ENCODE data around the gene LCORL.
"Not testable (repeated sequence)": the region's sequence is repeated elsewhere in the genome, so short reads cannot be mapped to it uniquely, and the experiment has no call there.

LCORL gene

GRCh38 chr4:18012134-18012806 lies 9.3 kb downstream of the LCORL start:
- Histone ChIP-seq H2AFZ (ENCODE audit: low read length) (no peak overlapping the region), H4K8ac (ENCODE audit: low read depth, low read length) (no peak overlapping the region), H2BK15ac (ENCODE audit: low read length) (no peak overlapping the region), H3K27ac (replicated peaks; ENCODE audit: low read length) (no peak overlapping the region), H3K14ac (ENCODE audit: low read length) (no peak overlapping the region), H3K27me3 (ENCODE audit: control insufficient read depth in 3 of 3, insufficient read depth in 3 of 3, low read depth in 1 of 3, low read length in 3 of 3) (no peaks in the 10 kb centered on the region), H2AK5ac (ENCODE audit: low read depth, low read length) (no peak overlapping the region), H2BK12ac (ENCODE audit: low read length) (no peak overlapping the region), H3K79me1 (ENCODE audit: low read depth, low read length) (peaks cover 4% of the 10 kb centered on the region), H3K36me3 (replicated peaks in 1 of 2; ENCODE audit: control insufficient read depth in 2 of 2, insufficient read depth in 2 of 2, low read length in 2 of 2) (peaks cover 0 to 31% of the 10 kb centered on the region in 2 donors), H3K4me2 (ENCODE audit: insufficient read depth, low read length, poor library complexity, severe bottlenecking) (no peak overlapping the region), H2BK120ac (ENCODE audit: low read depth, low read length) (no peak overlapping the region), H3K4ac (ENCODE audit: low read length) (no peak overlapping the region), H3K23ac (ENCODE audit: low read depth, low read length, poor library complexity) (no peak overlapping the region), H3K9me3 (replicated peaks in 1 of 2; ENCODE audit: control insufficient read depth in 2 of 2, insufficient read depth in 1 of 2, low read depth in 1 of 2, low read length in 2 of 2) (peaks cover 0 to 16% of the 10 kb centered on the region in 2 donors), H3K4me1 (ENCODE audit: control insufficient read depth in 2 of 2, insufficient read depth in 1 of 2, low read depth in 1 of 2, low read length in 2 of 2) (peaks cover 0 to 2% of the 10 kb centered on the region in 2 donors), H4K91ac (ENCODE audit: low read depth, low read length, poor library complexity) (no peak overlapping the region), H3K18ac (ENCODE audit: low read length) (no peak overlapping the region), H3K4me3 (ENCODE audit: low read length in 2 of 2) (no peak overlapping the region), H3K9ac (ENCODE audit: low read depth, low read length, poor library complexity) (no peak overlapping the region), H2BK5ac (ENCODE audit: low read length) (no peak overlapping the region)
- WGBS, 2 donors (ENCODE audit: extremely low coverage in 2 of 2, insufficient read length in 2 of 2, insufficient replicate concordance in 1 of 2) = no CpG with 5 or more reads among the region's 3 CpGs
- no peak for DNase-seq (ENCODE audit: low spot score)

GRCh38 chr4:18007625-18008024 lies 13.9 kb downstream of the LCORL start:
- Histone ChIP-seq H3K4me1 (ENCODE audit: control insufficient read depth in 2 of 2, insufficient read depth in 1 of 2, low read depth in 1 of 2, low read length in 2 of 2) (peaks cover 0 to 2% of the 10 kb centered on the region in 2 donors), H4K91ac (ENCODE audit: low read depth, low read length, poor library complexity) (no peak overlapping the region), H3K18ac (ENCODE audit: low read length) (no peak overlapping the region)

GRCh38 chr4:18006432-18006831 lies 15.1 kb downstream of the LCORL start:
- H4K8ac ChIP-seq (ENCODE audit: low read depth, low read length); H2BK5ac ChIP-seq (ENCODE audit: low read length); DNase-seq (ENCODE audit: low spot score); H3K4ac ChIP-seq (ENCODE audit: low read length); H3K18ac ChIP-seq (ENCODE audit: low read length); H3K23ac ChIP-seq (ENCODE audit: low read depth, low read length, poor library complexity); H3K4me1 ChIP-seq (ENCODE audit: control insufficient read depth in 2 of 2, insufficient read depth in 1 of 2, low read depth in 1 of 2, low read length in 2 of 2); H2BK120ac ChIP-seq (ENCODE audit: low read depth, low read length); H3K27ac ChIP-seq (replicated peaks; ENCODE audit: low read length); H3K79me1 ChIP-seq (ENCODE audit: low read depth, low read length); H2AFZ ChIP-seq (ENCODE audit: low read length); H2AK5ac ChIP-seq (ENCODE audit: low read depth, low read length); H3K27me3 ChIP-seq (ENCODE audit: control insufficient read depth in 3 of 3, insufficient read depth in 3 of 3, low read depth in 1 of 3, low read length in 3 of 3); H2BK12ac ChIP-seq (ENCODE audit: low read length); H3K4me3 ChIP-seq (ENCODE audit: low read length in 2 of 2); H3K4me2 ChIP-seq (ENCODE audit: insufficient read depth, low read length, poor library complexity, severe bottlenecking); H2BK15ac ChIP-seq (ENCODE audit: low read length); H3K9ac ChIP-seq (ENCODE audit: low read depth, low read length, poor library complexity); H4K91ac ChIP-seq (ENCODE audit: low read depth, low read length, poor library complexity); H3K14ac ChIP-seq (ENCODE audit: low read length): not testable (repeated sequence)
- WGBS, 2 donors (ENCODE audit: extremely low coverage in 2 of 2, insufficient read length in 2 of 2, insufficient replicate concordance in 1 of 2) = no CpG with 5 or more reads among the region's 1 CpG
- peaks cover 4 to 45% of the 10 kb centered on the region in 2 donors for H3K36me3 ChIP-seq (replicated peaks in 1 of 2; ENCODE audit: control insufficient read depth in 2 of 2, insufficient read depth in 2 of 2, low read length in 2 of 2)
- H3K9me3 ChIP-seq (replicated peaks in 1 of 2; ENCODE audit: control insufficient read depth in 2 of 2, insufficient read depth in 1 of 2, low read depth in 1 of 2, low read length in 2 of 2) = peaks cover 2 to 47% of the 10 kb centered on the region in 2 donors

More at GRCh38 chr4:18007625-18008024, 13.9 kb downstream of the LCORL start:
- H3K27ac ChIP-seq (replicated peaks; ENCODE audit: low read length) = no peak overlapping the region
- H2AK5ac ChIP-seq (ENCODE audit: low read depth, low read length) = no peak overlapping the region
- no peak overlapping the region for H2BK12ac ChIP-seq (ENCODE audit: low read length)
- H2AFZ ChIP-seq (ENCODE audit: low read length) = no peak overlapping the region
- DNase-seq (ENCODE audit: low spot score) = no peak
- no peak overlapping the region for H2BK5ac ChIP-seq (ENCODE audit: low read length)
- H3K4ac ChIP-seq (ENCODE audit: low read length) = no peak overlapping the region
- peaks cover 4 to 45% of the 10 kb centered on the region in 2 donors for H3K36me3 ChIP-seq (replicated peaks in 1 of 2; ENCODE audit: control insufficient read depth in 2 of 2, insufficient read depth in 2 of 2, low read length in 2 of 2)
- peaks cover 8% of the 10 kb centered on the region for H3K79me1 ChIP-seq (ENCODE audit: low read depth, low read length)
- no peaks in the 10 kb centered on the region for H3K27me3 ChIP-seq (ENCODE audit: control insufficient read depth in 3 of 3, insufficient read depth in 3 of 3, low read depth in 1 of 3, low read length in 3 of 3)
- H2BK120ac ChIP-seq (ENCODE audit: low read depth, low read length) = no peak overlapping the region
- H3K14ac ChIP-seq (ENCODE audit: low read length) = no peak overlapping the region
- H3K4me2 ChIP-seq (ENCODE audit: insufficient read depth, low read length, poor library complexity, severe bottlenecking) = no peak overlapping the region
- H2BK15ac ChIP-seq (ENCODE audit: low read length) = no peak overlapping the region
- H3K4me3 ChIP-seq (ENCODE audit: low read length in 2 of 2) = no peak overlapping the region
- no peak overlapping the region for H3K9ac ChIP-seq (ENCODE audit: low read depth, low read length, poor library complexity)
- no peak overlapping the region for H3K23ac ChIP-seq (ENCODE audit: low read depth, low read length, poor library complexity)
- no peak overlapping the region for H4K8ac ChIP-seq (ENCODE audit: low read depth, low read length)
- peaks cover 2 to 44% of the 10 kb centered on the region in 2 donors for H3K9me3 ChIP-seq (replicated peaks in 1 of 2; ENCODE audit: control insufficient read depth in 2 of 2, insufficient read depth in 1 of 2, low read depth in 1 of 2, low read length in 2 of 2)

- Histone ChIP-seq H3K79me1 (ENCODE audit: low read depth, low read length) (peaks cover 3% of the 10 kb centered on the region), H2BK120ac (ENCODE audit: low read depth, low read length) (no peak overlapping the region), H3K9ac (ENCODE audit: low read depth, low read length, poor library complexity) (no peak overlapping the region), H3K4me3 (ENCODE audit: low read length in 2 of 2) (no peak overlapping the region), H2BK5ac (ENCODE audit: low read length) (no peak overlapping the region), H3K9me3 (replicated peaks in 1 of 2; ENCODE audit: control insufficient read depth in 2 of 2, insufficient read depth in 1 of 2, low read depth in 1 of 2, low read length in 2 of 2) (peaks cover 0 to 24% of the 10 kb centered on the region in 2 donors), H3K27ac (replicated peaks; ENCODE audit: low read length) (no peak overlapping the region), H4K91ac (ENCODE audit: low read depth, low read length, poor library complexity) (no peak overlapping the region), H3K18ac (ENCODE audit: low read length) (no peak overlapping the region), H2BK15ac (ENCODE audit: low read length) (no peak overlapping the region), H3K36me3 (replicated peaks in 1 of 2; ENCODE audit: control insufficient read depth in 2 of 2, insufficient read depth in 2 of 2, low read length in 2 of 2) (peaks cover 1 to 4% of the 10 kb centered on the region in 2 donors), H3K27me3 (ENCODE audit: control insufficient read depth in 3 of 3, insufficient read depth in 3 of 3, low read depth in 1 of 3, low read length in 3 of 3) (no peaks in the 10 kb centered on the region), H2AFZ (ENCODE audit: low read length) (no peak overlapping the region), H2BK12ac (ENCODE audit: low read length) (no peak overlapping the region), H4K8ac (ENCODE audit: low read depth, low read length) (no peak overlapping the region), H3K4me2 (ENCODE audit: insufficient read depth, low read length, poor library complexity, severe bottlenecking) (no peak overlapping the region), H3K4ac (ENCODE audit: low read length) (no peak overlapping the region), H3K23ac (ENCODE audit: low read depth, low read length, poor library complexity) (no peak overlapping the region), H3K4me1 (ENCODE audit: control insufficient read depth in 2 of 2, insufficient read depth in 1 of 2, low read depth in 1 of 2, low read length in 2 of 2) (peaks cover 2% of the 10 kb centered on the region in 2 donors), H3K14ac (ENCODE audit: low read length) (no peak overlapping the region), H2AK5ac (ENCODE audit: low read depth, low read length) (no peak overlapping the region)
- no peak for DNase-seq (ENCODE audit: low spot score)
- 100% methylated on average over 2 of the region's 5 CpGs; no CpG with 5 or more reads in 1 of the 2 donors for WGBS, 2 donors (ENCODE audit: extremely low coverage in 2 of 2, insufficient read length in 2 of 2, insufficient replicate concordance in 1 of 2)
Observed at GRCh38 chr4:17997129-17997528, 24.4 kb downstream of the LCORL start.
